Non-pigmented ciliary epithelial cell (primary cell): ENCODE results near the gene GALNT16.
"Not testable (repeated sequence)": the region's sequence is repeated elsewhere in the genome, so short reads cannot be mapped to it uniquely, and the experiment has no call there.

Experiments used
- DNase-seq: peaks from one replicate; pipeline ENCODE4 v3.0.0-alpha.2; 2010; ENCODE audit warnings: low read depth

The GALNT16 gene

DNA sequence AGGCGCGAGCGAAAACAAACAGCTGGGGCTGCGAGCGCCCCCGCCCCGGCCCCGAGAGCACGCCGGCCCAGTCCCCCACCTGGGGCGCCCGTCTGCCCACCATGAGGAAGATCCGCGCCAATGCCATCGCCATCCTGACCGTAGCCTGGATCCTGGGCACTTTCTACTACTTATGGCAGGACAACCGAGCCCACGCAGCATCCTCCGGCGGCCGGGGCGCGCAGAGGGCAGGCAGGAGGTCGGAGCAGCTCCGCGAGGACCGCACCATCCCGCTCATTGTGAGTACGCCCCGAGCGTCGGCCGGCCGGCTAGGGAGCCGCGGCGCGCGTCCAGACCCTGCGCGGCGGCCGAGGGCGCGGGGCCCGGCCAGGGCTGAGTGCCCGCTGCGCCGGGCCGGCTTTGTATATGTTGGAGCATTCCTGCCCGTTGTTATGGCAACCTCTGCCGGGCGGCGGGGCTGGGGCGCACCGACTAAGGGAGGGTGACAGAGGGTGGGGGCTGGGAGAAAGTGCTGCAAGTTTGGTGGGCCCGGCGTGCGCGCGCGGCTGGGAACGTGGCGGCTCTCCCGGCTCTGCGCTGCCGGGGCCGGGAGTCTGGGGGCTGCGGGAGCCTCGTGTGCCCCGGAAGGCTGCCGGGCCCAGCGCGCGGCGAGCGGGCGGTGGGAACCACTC is 367 bp downstream of the GALNT16 start:
- DNase-seq: no peak

DNA sequence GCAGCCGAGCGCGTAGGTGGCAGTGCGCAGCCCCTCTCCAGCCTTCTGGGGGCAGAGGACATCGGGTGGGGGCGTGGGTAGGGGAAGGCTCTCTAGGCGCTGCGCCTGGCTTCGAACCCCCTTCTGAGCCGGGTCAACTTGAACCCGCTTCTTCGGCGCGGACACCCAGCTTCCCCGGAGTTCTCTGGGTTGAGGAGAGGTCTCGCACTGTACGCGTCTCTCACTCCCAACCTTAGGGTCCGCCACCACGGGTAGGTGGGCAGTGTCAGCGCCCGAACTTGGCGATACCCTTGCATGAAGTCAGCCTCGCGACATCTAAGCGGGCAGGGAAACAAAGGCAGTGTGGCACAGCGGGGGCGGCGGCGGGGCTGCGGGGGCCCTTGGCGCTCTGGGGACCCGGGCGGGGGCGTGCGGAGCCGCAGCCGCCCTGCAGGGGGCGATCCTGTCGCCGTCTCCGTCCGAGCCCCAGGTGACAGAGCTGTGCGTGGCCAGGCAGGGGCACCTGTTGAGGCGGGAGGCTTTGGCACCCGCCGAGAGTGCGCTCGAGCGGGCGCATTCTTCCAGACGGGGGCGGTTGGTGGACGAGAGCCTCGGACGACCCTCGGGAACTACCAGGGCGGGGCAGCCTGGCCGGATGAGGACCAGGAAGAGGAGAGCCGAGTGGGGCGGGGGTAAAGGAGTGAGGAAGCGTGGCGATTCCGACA is 1.1 kb downstream of the GALNT16 start:
- no peak for DNase-seq

DNA sequence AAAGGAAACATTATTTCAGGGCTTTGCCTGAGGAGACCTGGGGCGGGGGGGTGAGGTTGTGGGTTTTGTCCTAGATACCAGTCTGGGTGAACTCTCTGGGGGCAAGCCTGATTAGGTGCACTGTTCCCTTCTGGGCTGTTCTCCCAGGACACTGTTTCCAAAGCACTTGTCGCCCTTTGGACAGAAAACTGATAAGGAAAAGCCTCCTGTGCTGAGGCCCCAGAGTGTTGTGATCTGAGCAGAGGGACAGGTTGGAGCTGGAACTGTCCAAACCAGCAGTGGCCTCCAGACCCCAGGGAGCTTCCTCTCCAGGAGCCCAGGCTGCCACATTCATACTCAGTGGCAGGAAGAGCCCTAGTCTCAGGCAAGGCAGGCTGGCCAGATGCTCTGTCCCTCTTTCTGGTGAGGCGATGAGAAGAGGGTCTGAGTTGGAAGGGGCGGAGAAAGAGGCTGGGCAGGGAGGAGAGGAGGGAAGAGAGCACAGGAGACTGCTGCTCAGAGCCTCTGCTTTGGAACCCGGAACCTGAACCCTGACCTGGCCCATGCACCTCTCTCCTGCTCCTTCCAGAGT is 1.9 kb downstream of the GALNT16 start:
- no peak for DNase-seq

DNA sequence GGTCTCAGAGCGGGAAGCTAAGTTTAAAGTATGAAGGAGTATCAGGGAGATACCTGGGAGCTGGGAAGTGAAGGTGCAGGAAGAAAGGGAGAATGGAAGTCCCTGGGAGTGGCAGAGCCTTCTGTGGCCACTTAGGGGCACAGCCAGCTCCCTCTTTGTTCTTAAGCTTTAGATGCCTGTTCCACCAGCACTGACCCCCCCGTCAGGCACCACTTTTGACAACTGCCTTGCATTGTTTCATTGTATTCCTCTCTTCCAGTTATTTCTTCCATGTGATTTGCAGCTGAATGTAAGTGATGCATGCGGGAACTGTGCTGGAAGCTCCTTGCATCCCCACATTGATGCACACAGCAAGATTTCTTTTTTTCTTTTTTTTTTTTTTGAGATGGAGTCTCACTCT is 2.6 kb downstream of the GALNT16 start:
- no peak for DNase-seq

DNA sequence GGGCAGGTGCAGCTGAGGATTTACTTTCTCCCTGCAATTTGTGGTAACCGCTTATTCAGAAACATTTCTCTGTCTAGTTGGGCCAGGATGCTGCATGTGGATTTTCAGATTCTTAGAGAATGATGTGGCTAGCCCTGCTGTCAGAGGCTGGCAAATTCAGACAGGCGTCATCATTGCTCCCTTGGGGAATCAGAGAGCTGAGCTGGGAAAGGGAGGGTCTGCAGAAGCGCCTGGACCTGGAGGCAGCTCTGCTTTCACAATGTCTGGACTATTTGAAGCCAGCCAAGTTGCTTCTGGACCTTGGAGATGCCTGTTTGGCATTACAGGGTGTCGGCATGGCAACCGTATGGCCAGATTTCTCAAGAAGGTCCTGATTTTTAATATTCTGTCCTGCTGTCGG is 3.4 kb downstream of the GALNT16 start:
- DNase-seq: peak; percentile 56

DNA sequence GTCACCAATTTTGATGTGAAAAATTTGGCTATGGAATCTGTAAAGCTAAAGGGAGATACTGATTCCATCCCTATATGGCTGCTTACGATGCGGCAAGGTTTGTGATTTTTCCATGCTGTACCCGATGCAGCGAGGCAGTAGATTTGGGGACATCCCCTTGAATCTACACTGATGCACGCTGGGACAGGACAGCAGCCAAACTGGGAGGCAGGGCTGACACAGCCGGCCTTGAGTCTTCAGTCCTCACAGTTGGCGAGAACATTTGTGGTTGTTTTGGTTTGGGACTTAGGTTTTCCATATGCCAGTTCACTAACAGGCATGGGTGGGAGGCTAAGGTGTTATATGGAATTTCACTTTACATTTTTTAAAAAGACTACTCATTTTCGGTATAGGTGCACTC is 3.8 kb downstream of the GALNT16 start:
- no peak for DNase-seq

DNA sequence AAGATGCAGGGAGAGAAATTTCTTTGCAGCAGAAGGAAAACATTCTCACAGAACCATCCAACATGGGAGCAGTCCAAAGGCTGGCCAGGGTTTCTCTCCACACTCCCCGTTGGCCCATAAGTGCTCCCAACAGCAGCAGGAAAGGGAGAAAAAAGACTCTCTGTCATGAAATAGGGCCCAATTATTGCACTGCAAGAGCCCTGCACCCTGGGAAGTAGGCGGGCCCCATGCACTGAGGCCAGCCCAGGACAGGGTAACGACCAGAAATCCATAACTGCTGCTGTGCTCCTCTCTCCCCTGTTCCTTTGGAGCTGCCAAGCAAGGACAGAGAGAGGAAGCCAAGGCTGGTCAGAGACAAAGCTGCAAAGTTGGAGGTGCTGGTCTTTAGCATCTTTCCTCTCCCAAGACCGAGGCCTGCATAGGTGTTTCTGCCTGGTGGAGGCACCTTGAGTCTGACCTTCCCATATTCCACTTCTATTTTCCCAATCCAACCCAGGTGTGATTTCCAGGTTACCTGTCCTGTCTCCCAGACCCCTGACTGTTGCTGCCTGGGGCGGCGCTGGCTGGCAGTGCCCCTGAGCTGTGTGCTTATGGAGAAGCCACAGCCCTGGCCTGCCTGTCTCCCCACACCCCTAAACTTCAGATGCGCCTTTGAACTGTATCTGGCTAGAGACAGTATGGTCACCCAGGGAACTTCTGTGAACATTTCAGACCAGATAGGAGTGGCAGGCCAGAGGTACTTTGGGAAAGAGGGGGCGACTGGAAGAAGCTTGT is 6.8 kb downstream of the GALNT16 start:
- DNase-seq: no peak

DNA sequence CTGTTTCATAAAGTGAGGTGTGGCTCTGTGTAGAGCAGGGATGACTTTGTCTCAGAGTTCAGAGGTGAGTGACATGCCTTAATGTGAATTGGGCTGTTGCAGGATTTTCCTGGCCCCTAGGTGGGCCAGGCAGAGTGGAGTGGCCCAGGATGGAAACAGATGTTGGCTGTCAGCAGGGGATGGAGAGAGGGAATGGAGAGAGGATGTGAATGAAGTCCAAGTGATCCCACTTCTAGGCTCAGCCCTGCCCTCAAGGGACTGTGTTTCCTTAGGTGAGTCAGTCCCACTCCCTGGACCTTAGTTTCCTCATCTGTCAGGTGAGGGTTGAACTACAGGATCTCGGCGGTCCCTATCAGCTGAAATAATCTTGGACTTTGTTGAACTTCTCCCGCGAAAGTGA is 7.5 kb downstream of the GALNT16 start:
- no peak for DNase-seq

DNA sequence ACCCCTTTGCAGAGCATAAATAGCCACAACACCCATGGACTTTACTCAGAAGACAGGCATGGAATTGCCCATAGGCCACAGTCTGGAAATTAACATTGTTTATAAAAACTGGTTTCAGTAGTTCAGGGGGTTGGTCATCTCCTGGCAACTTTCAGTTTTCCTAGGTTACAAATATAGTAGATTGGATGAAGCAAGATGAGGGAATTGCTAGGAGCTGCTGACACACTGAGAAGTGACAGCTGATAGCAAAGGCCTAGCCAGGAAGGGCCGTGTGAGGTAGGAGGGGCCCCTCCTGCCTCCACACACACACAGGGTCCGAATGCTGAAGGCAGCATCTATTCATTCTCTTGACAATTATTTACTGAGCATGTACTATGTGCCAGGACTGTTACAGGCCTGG is 8.3 kb downstream of the GALNT16 start:
- no peak for DNase-seq

DNA sequence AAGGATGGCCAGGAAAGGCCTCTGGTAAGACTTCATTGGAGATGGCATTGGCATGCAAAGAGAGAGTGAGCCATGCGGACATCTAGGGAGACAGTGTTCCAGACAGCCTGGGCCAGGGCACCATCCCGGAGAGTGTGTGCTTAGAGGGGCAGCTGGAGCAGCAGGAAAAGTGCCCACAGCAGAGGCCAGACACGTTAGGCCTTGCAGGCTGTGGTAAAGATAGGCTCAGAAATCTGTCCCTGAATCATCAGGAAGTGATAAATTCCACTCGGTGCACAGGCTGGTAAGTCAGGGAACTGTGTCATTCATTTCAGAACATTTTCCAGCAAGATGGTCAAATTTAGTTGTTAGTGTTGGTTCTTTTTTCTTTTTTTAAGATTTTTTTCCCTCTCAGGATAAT is 8.8 kb downstream of the GALNT16 start:
- no peak for DNase-seq

DNA sequence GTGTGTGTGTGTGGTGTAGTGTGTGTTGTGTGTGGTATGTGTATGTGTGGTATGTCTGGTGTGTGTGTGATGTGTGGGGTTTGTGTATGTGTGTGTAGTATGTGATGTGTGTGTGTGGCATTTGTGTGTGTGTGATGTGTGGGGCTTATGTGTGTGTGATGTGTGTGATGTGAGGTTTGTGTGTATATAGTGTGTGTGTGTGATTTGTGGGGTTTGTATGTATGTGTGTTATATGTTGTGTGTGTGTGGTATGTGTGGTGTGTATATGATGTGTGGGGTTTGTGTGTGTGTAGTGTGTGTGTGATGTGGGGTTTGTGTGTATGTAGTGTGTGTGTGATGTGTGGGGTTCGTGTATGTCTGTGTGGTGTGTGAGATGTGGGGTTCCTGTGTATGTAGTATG is 9.4 kb downstream of the GALNT16 start:
- no peak for DNase-seq

DNA sequence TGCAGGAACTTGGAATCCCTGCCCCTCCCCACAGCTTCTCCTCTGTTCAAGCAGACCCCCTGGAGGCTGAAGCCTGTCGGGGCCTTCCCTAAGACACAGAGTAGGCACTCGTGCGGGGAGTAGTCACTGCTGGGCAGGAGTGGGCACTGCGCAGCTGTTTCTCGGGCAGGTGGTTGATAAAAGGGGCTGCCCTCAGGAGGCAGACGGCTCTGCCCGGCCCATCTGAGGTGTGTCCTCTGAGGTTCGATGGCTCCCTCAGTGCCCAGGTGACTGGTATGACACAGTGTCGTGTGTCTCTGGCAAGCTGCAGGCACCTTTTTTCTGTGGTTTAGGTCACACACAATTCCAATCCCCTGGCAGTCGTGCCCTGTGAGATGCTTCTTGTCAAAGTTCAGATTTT is 10.1 kb downstream of the GALNT16 start:
- DNase-seq: no peak

DNA sequence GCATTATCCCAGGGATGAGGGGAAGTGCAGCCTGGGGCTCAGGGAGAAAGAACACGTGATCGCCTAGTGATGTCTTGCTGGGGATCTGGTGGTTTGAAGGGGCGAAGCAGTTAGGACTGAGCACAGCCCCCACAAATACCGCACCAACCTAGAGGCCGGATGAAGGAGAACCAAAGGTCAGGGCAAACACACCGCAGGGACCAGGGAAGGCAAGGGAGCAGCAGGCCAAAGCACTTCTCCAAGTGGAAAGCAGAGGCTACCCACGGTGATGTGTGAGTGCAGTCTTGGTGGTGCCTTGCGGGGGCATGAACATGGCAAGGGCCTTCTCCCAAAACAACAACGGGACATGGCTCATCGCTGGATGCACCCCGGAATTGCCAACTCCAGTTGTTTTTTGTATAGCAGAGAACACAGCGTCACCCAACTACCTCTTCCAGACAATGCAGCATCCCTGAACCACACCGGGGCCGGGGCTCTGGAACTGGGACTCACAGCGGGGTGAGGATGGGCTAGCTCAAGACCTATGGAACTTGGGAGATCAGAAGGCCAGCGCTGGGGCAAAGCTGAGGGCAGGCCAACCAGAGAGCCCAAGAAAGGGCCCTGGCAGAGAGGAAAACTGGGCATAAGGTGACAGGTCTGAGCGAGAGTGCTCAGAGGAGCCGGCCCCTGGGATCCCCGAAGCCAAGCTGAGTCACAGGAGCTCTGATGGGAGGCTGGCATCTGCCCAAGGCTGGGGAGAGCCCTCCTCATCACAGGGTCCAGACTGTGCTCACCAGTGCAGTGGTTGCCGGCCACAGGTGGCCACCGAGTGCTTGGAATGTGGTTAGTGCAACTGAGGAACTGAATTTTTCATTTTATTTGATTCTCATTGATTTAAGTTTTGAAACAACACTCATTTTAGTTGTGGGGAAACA is 11.1 kb downstream of the GALNT16 start:
- DNase-seq: no peak

DNA sequence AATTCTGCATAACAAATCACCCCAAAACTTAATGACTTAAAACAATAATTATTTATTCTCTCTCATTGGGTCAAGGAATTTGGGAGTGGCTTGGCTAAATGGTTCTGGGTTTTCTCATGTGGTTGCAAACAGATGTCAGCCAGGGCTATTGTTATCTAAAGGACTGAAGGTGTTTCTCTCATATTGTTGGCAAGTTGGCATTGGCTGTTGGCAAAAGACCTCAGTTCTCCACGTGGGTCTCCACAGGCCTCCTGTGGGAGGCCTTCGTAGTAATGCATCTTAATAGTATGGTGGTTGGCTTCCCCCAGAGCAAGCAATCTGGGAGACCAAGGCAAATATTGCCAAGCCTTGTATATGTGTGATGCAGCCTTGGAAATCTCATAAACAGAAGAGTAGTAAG is 14.4 kb downstream of the GALNT16 start:
- DNase-seq: no peak

DNA sequence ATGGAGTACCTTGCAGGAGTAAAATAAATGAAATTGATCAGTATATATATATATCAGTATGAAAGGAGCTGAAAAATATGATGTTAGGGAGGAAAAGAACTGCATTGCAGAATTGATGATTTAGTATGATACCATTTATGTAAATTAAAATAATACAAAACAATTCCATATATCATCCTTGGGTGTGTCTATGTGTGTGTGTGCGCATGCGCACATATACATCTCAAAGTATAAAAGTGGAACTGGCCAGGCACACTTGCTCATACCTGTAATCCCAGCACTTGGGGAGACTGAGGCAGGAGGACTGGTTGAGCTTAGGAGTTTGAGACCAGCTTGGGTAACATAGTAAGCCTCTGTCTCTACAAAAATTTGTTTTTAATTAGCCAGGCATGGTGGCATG is 15.4 kb downstream of the GALNT16 start:
- no peak for DNase-seq

DNA sequence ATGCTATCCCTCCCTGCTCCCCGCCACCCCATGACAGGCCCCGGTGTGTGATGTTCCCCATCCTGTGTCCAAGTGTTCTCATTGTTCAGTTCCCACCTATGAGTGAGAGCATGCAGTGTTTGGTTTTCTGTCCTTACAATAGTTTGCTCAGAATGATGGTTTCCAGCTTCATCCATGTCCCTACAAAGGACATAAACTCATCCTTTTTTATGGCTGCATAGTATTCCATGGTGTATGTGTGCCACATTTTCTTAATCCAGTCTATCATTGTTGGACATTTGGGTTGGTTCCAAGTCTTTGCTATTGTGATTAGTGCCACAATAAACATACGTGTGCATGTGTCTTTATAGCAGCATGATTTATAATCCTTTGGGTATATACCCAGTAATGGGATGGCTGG is 17.4 kb downstream of the GALNT16 start:
- not testable (repeated sequence) for DNase-seq

DNA sequence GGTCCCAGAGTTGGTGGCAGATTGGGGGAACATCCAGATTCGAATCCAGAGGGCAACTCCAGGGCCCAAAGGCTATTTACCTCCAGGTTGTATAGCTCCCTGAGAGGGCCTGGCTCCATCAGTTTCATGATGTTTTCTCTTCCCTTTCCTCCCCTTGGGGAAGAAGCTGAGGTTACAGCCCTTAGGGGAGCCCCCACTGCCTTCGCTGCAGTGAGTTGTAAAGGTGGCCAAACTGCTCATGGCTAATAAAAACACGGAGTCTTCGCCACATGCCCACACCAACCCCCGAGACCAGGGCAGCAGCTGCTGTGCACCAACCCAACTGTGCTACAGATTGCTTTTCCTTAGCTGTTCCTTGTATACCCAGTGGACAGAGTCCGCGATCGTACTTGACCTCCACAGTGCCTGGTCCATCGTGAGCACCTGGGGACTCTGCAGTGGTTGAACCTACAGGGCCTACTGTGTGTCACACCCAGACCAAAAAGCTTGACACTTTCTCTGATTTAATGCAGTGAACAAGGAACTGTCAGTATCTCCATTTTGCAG is 20.9 kb downstream of the GALNT16 start:
- DNase-seq: no peak

DNA sequence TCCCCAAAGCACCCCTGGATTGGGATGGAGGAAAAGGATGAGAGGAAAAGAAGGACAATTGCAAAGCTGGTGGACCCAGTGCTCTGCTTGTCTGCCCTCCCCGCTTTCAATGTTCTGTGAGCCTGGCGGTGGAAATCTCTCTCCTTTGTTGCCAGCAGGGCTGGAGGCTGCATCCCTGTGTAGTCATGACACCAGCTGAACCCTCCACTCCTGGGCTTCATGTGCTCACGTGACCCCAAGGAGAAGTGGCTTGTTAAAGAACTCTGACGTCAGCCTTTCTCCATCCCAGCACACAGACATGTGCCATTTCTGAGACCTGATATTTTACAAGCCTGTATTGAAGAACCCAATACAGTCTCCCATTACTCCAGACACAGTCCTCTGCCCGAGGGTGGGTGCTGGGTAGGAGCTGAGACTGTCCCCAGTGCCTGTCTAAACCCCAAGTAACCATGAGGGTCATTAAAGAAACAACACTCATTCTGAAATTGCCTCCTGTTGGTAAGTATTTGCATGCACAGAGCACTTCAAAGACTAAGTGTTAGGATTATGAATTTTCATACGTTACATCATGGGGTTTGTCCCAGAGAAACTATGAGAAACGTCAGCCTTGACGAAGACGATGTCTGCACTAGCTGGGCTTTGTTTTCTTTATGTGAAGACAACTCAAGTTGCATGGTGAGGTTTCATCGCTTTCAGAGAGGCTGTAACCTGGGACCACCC is 21.7 kb downstream of the GALNT16 start:
- DNase-seq: no peak

DNA sequence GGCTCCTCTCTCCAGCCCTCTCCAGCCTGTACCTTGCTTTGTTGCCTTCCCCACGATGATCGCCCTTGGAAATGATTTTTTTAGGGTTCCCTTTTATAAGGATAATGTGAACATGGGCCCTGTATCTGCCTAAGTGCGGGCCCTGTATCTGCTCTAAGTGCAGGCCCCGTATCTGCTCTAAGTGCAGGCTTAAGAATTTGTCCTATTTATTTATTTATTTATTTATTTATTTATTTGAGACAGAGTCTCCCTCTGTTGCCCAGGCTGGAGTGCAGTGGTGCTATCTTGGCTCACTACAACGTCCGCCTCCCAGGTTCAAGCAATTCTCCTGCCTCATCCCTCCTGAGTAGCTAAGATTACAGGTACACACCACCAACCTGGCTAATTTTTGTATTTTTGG is 22.5 kb downstream of the GALNT16 start:
- DNase-seq: no peak

DNA sequence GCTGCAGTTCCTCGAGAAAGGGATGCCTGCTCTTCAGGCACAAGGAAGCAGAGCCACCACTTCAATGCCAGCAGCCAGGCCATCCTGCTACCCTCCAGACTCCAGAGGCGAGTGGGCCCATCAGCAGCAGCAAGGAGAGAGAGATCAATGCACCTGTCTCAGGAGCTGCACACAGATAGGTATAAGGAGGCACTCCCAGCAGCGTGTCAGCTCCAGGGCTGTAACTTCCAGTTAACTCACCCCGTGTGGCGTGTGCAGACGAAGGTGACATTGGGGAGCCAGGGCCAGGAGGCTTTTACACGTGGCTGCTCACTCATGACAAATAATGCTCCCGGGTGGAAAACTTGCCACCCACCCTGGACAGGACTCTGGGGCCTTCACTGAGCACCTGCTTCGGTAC is 24.2 kb downstream of the GALNT16 start:
- DNase-seq: no peak
